ENCODE data around the gene SYTL5. TPM values are rescaled to one million over a fixed set of nuclear protein-coding genes. Genes with fewer than 3 reads are reported as not detected.

Gene SYTL5
- total and polyA plus RNA-seq, 4 experiments from 2014 or later = not detected

DNA sequence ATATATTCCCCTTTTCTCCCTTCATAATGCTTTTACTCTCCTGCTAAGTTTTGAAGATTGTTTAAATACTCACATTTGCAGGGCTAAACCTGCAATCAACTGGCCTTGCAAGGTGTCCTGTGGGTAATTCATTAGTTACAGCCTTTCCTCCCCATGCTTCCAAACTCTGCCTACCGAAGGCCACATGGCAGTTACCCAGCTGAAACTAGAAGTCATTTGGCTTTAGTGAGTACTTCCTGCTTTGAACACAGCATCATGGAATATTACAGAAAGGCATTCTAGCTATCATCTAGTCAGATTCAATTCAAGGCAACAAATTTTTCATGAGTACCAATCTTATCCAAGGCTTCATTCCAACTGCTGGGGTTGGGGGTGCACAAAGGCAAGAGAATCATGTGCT, 158.7 kb downstream of the SYTL5 start:
- H3K4me1 Mint-ChIP-seq = no peaks in the 10 kb centered on the region
- H3K27ac Mint-ChIP-seq = no peak overlapping the region
- H3K36me3 Mint-ChIP-seq = no peaks in the 10 kb centered on the region
- ChIA-PET CTCF (ENCODE audit: partially characterized antibody) (no interaction called here), POLR2A (ENCODE audit: partially characterized antibody) (no interaction called here)
- no peak overlapping the region for H3K4me3 Mint-ChIP-seq
- no peaks in the 10 kb centered on the region for H3K36me3 ChIP-seq (ENCODE audit: insufficient read depth, low read length)
- DNase-seq = no peak
- H3K4me1 ChIP-seq (ENCODE audit: insufficient read depth, low read length) = no peaks in the 10 kb centered on the region
- H3K27me3 ChIP-seq (ENCODE audit: insufficient read depth, low read length) = no peaks in the 10 kb centered on the region
- intact Hi-C loops (cut with micrococcal nuclease) = loop anchor here (5.0 kb wide), 1 partner anchor 338 kb away; no protein-coding TSS in a partner anchor
- H3K9me3 ChIP-seq (ENCODE audit: control insufficient read depth in 1 of 2, low read length in 2 of 2) = no peaks in the 10 kb centered on the region
- no peaks in the 10 kb centered on the region for H3K27me3 Mint-ChIP-seq
- H3K9me3 Mint-ChIP-seq = no peaks in the 10 kb centered on the region
- no peak overlapping the region for H3K27ac ChIP-seq (ENCODE audit: low read depth, low read length)
- H3K4me3 ChIP-seq (ENCODE audit: low read length in 2 of 2) = no peak overlapping the region

- H3K27ac Mint-ChIP-seq = no peak overlapping the region
- H3K36me3 Mint-ChIP-seq = no peaks in the 10 kb centered on the region
- intact Hi-C loops (cut with micrococcal nuclease) = loop anchor here (5.0 kb wide), 1 partner anchor 339 kb away; no protein-coding TSS in a partner anchor
- H3K4me1 ChIP-seq (ENCODE audit: insufficient read depth, low read length) = no peaks in the 10 kb centered on the region
- H3K9me3 ChIP-seq (ENCODE audit: control insufficient read depth in 1 of 2, low read length in 2 of 2) = no peaks in the 10 kb centered on the region
- no peaks in the 10 kb centered on the region for H3K27me3 ChIP-seq (ENCODE audit: insufficient read depth, low read length)
- no peaks in the 10 kb centered on the region for H3K9me3 Mint-ChIP-seq
- no peaks in the 10 kb centered on the region for H3K36me3 ChIP-seq (ENCODE audit: insufficient read depth, low read length)
- CTCF ChIA-PET (ENCODE audit: partially characterized antibody) = interaction anchor here (0.7 to 1.6 kb wide), 8 partner anchors 9 to 657 kb away, joined by 3 to 9 read pairs (median 4); no protein-coding TSS in a partner anchor
- H3K4me1 Mint-ChIP-seq = no peaks in the 10 kb centered on the region
- no peak overlapping the region for H3K27ac ChIP-seq (ENCODE audit: low read depth, low read length)
- no peak overlapping the region for H3K4me3 ChIP-seq (ENCODE audit: low read length in 2 of 2)
- H3K27me3 Mint-ChIP-seq = no peaks in the 10 kb centered on the region
- POLR2A ChIA-PET (ENCODE audit: partially characterized antibody) = no interaction called here
- peak in 4 of 5 donors; percentile 16 to 24 (median 18) for DNase-seq
- no peak overlapping the region for H3K4me3 Mint-ChIP-seq
Observed at GRCh38 chrX:38166478-38167083, 160.2 kb downstream of the SYTL5 start.

GRCh38 chrX:38170556-38170955, 164.2 kb downstream of the SYTL5 start:
- Mint-ChIP-seq H3K4me3 (no peak overlapping the region), H3K4me1 (no peaks in the 10 kb centered on the region), H3K27ac (no peak overlapping the region), H3K9me3 (no peaks in the 10 kb centered on the region), H3K27me3 (no peaks in the 10 kb centered on the region), H3K36me3 (no peaks in the 10 kb centered on the region)
- intact Hi-C loops (cut with micrococcal nuclease) = no loop called here
- no peaks in the 10 kb centered on the region for H3K27me3 ChIP-seq (ENCODE audit: insufficient read depth, low read length)
- ChIA-PET POLR2A (ENCODE audit: partially characterized antibody) (no interaction called here), CTCF (ENCODE audit: partially characterized antibody) (no interaction called here)
- H3K9me3 ChIP-seq (ENCODE audit: control insufficient read depth in 1 of 2, low read length in 2 of 2) = no peaks in the 10 kb centered on the region
- no peak overlapping the region for H3K4me3 ChIP-seq (ENCODE audit: low read length in 2 of 2)
- H3K27ac ChIP-seq (ENCODE audit: low read depth, low read length) = no peak overlapping the region
- H3K36me3 ChIP-seq (ENCODE audit: insufficient read depth, low read length) = no peaks in the 10 kb centered on the region
- DNase-seq = no peak
- no peaks in the 10 kb centered on the region for H3K4me1 ChIP-seq (ENCODE audit: insufficient read depth, low read length)

DNA sequence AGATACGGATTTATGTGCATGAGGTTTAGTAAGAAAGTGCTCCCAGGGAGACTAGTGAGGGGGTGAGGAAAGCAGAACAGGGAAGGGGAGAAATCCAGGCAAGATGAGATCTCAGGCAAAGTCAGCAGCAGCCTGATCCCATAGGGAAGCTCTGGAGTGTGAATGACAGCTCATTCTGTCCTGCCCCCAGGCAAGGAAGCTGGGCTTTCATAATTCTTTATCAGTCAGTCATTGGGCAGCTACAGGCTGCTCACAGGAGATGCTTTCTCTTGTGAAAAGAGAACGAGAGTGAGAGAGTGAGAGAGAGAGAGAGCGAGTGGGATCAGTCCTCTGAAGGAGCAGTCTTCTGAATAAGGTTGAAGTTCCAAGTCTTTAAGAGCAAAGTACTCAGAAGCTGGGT, 166.2 kb downstream of the SYTL5 start:
- DNase-seq = no peak
- Histone ChIP-seq H3K27me3 (ENCODE audit: insufficient read depth, low read length) (no peaks in the 10 kb centered on the region), H3K9me3 (ENCODE audit: control insufficient read depth in 1 of 2, low read length in 2 of 2) (no peaks in the 10 kb centered on the region), H3K4me3 (ENCODE audit: low read length in 2 of 2) (no peak overlapping the region), H3K27ac (ENCODE audit: low read depth, low read length) (no peak overlapping the region), H3K36me3 (ENCODE audit: insufficient read depth, low read length) (no peaks in the 10 kb centered on the region), H3K4me1 (ENCODE audit: insufficient read depth, low read length) (no peaks in the 10 kb centered on the region)
- no peak overlapping the region for H3K4me3 Mint-ChIP-seq
- H3K27ac Mint-ChIP-seq = no peak overlapping the region
- intact Hi-C loops (cut with micrococcal nuclease) = no loop called here
- no peaks in the 10 kb centered on the region for H3K27me3 Mint-ChIP-seq
- no peaks in the 10 kb centered on the region for H3K36me3 Mint-ChIP-seq
- ChIA-PET POLR2A (ENCODE audit: partially characterized antibody) (interaction anchor here (0.7 kb wide), 1 partner anchor 1689 kb away, joined by 3 read pairs; no protein-coding TSS in a partner anchor), CTCF (ENCODE audit: partially characterized antibody) (no interaction called here)
- no peaks in the 10 kb centered on the region for H3K4me1 Mint-ChIP-seq
- no peaks in the 10 kb centered on the region for H3K9me3 Mint-ChIP-seq

- no peak overlapping the region for H3K27ac ChIP-seq (ENCODE audit: low read depth, low read length)
- Mint-ChIP-seq H3K27ac (peak overlapping the region in 1 of 7 donors; percentile 54), H3K4me3 (no peak overlapping the region), H3K4me1 (no peaks in the 10 kb centered on the region), H3K9me3 (no peaks in the 10 kb centered on the region), H3K36me3 (no peaks in the 10 kb centered on the region), H3K27me3 (peaks cover 0 to 3% of the 10 kb centered on the region in 2 donors)
- intact Hi-C loops (cut with micrococcal nuclease) = no loop called here
- no peaks in the 10 kb centered on the region for H3K9me3 ChIP-seq (ENCODE audit: control insufficient read depth in 1 of 2, low read length in 2 of 2)
- ChIA-PET POLR2A (ENCODE audit: partially characterized antibody) (no interaction called here), CTCF (ENCODE audit: partially characterized antibody) (interaction anchor here (1.3 kb wide), 1 partner anchor 9 kb away, joined by 4 read pairs; no protein-coding TSS in a partner anchor)
- no peak overlapping the region for H3K4me3 ChIP-seq (ENCODE audit: low read length in 2 of 2)
- H3K36me3 ChIP-seq (ENCODE audit: insufficient read depth, low read length) = no peaks in the 10 kb centered on the region
- no peaks in the 10 kb centered on the region for H3K27me3 ChIP-seq (ENCODE audit: insufficient read depth, low read length)
- H3K4me1 ChIP-seq (ENCODE audit: insufficient read depth, low read length) = no peaks in the 10 kb centered on the region
- DNase-seq = no peak
Observed at GRCh38 chrX:38175139-38175538, 168.8 kb downstream of the SYTL5 start.

DNA sequence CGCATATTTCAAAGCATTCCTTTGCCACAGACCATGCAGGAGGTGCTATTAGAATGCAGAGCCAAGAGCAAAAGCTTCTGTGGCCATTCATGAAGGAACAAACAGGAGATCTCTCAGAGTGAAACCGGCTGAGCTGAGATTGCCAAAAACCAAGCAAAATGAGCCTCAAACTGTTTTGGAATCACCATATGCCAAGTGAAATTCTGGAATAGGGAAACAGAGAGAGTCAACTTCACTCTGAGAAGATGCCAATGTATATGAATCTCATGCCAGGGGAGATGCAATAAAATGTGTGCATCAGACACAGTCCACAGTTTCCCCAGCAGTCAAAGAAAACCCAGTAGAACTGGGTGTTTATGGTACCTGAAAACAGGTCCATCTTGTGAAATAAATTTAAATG, 172.0 kb downstream of the SYTL5 start:
- Mint-ChIP-seq H3K4me3 (no peak overlapping the region), H3K36me3 (no peaks in the 10 kb centered on the region), H3K27ac (no peak overlapping the region), H3K27me3 (peaks cover 2 to 7% of the 10 kb centered on the region in 2 donors), H3K4me1 (no peaks in the 10 kb centered on the region), H3K9me3 (no peaks in the 10 kb centered on the region)
- no peaks in the 10 kb centered on the region for H3K9me3 ChIP-seq (ENCODE audit: control insufficient read depth in 1 of 2, low read length in 2 of 2)
- no peaks in the 10 kb centered on the region for H3K36me3 ChIP-seq (ENCODE audit: insufficient read depth, low read length)
- ChIA-PET POLR2A (ENCODE audit: partially characterized antibody) (no interaction called here), CTCF (ENCODE audit: partially characterized antibody) (no interaction called here)
- H3K27ac ChIP-seq (ENCODE audit: low read depth, low read length) = no peak overlapping the region
- DNase-seq = no peak
- intact Hi-C loops (cut with micrococcal nuclease) = no loop called here
- no peaks in the 10 kb centered on the region for H3K27me3 ChIP-seq (ENCODE audit: insufficient read depth, low read length)
- no peaks in the 10 kb centered on the region for H3K4me1 ChIP-seq (ENCODE audit: insufficient read depth, low read length)
- no peak overlapping the region for H3K4me3 ChIP-seq (ENCODE audit: low read length in 2 of 2)

Data from CD4-positive, alpha-beta memory T cell (primary cell).